ENCODE results near the gene EHMT2.

- TF ChIP-seq POLR2A (IDR thresholded peaks at IDR 0.05) = no peak
- TF ChIP-seq CTCF (IDR thresholded peaks at IDR 0.05) = no peak
These were observed 20.7 kb upstream of the EHMT2 start for GRCh38 chr6:31918069-31918720.
